CD4-positive, CD25-positive, alpha-beta regulatory T cell (primary cell): ENCODE data around the gene NRTN. TPM values are rescaled to one million over a fixed set of nuclear protein-coding genes. Genes with fewer than 3 reads are reported as not detected.
"Not testable (repeated sequence)": the region's sequence is repeated elsewhere in the genome, so short reads cannot be mapped to it uniquely, and the experiment has no call there.

Experiments used
- ATAC-seq, 2 donors: fragments of 150-1000 bp; cut with Tn5 transposase; one replicate each; pipeline ENCODE4 v1.10.0; 2021; ENCODE audit warnings: low read depth in 2 of 2, moderate number of reproducible peaks in 2 of 2, moderate library complexity in 1 of 2
- DNase-seq, 3 donors: peaks; one replicate each; pipeline versions ENCODE4 v3.0.0 to v3.0.0-alpha.2; 2012 to 2022; ENCODE audit warnings: mixed read lengths in 1 of 3
- H3K27ac ChIP-seq: one replicate; pipeline ENCODE4 v1.7.0; 2013; ENCODE audit warnings: mild to moderate bottlenecking, low read length; ENCODE audit not compliant: insufficient read depth, poor library complexity, severe bottlenecking
- H3K27me3 ChIP-seq: one replicate; pipeline ENCODE4 v1.7.0; 2013; ENCODE audit warnings: low read length; ENCODE audit not compliant: control insufficient read depth, insufficient read depth
- H3K36me3 ChIP-seq: one replicate; pipeline ENCODE4 v1.7.0; 2013; ENCODE audit warnings: mild to moderate bottlenecking, low read length, moderate library complexity; ENCODE audit not compliant: control insufficient read depth, insufficient read depth
- H3K4me1 ChIP-seq: 2 replicates; pipeline ENCODE4 v1.7.0; 2013; ENCODE audit warnings: mild to moderate bottlenecking, low read length; ENCODE audit not compliant: insufficient read depth, control insufficient read depth, poor library complexity, severe bottlenecking
- H3K4me3 ChIP-seq: one replicate; pipeline ENCODE4 v1.7.0; 2013; ENCODE audit warnings: low read depth, mild to moderate bottlenecking, low read length, moderate library complexity
- H3K9me3 ChIP-seq, 2 experiments: 1 replicate in 1 of 2; 2 replicates in 1 of 2; pipeline ENCODE4 v1.7.0; 2013; ENCODE audit warnings: low read length in 2 of 2, mild to moderate bottlenecking in 1 of 2, moderate library complexity in 1 of 2; ENCODE audit not compliant: control insufficient read depth in 2 of 2
- H3K27ac Mint-ChIP-seq, 3 donors: one replicate each; pipeline ENCODE4 v1.8.0; 2020 to 2022; ENCODE audit warnings: mild to moderate bottlenecking in 3 of 3, mixed read lengths in 3 of 3, moderate library complexity in 2 of 3
- H3K27me3 Mint-ChIP-seq: one replicate; pipeline ENCODE4 v1.8.0; 2022; ENCODE audit warnings: mild to moderate bottlenecking, mixed read lengths
- H3K36me3 Mint-ChIP-seq: one replicate; pipeline ENCODE4 v1.8.0; 2020; ENCODE audit warnings: mixed read lengths
- H3K4me1 Mint-ChIP-seq, 4 donors: one replicate each; pipeline ENCODE4 v1.8.0; 2020 to 2022; ENCODE audit warnings: mixed read lengths in 4 of 4, mild to moderate bottlenecking in 1 of 4
- H3K4me3 Mint-ChIP-seq, 4 donors: one replicate each; pipeline ENCODE4 v1.8.0; 2020 to 2022; ENCODE audit warnings: mild to moderate bottlenecking in 4 of 4, mixed read lengths in 4 of 4, moderate library complexity in 3 of 4
- H3K9me3 Mint-ChIP-seq, 7 donors: one replicate each; pipeline ENCODE4 v1.8.0; 2020 to 2022; ENCODE audit warnings: mixed read lengths in 7 of 7, mild to moderate bottlenecking in 3 of 7, moderate library complexity in 2 of 7
- polyA plus RNA-seq, 4 donors: library from polyadenylated mRNA; unstranded; fragments of 300-500 nt; fragmentation: Illumina TruSeq; gene quantifications; one replicate each; pipeline ENCODE4 v1.2.3, GENCODE V29; 2021
- total RNA-seq: library from RNA; stranded (reverse); gene quantifications from one replicate; pipeline ENCODE4 v1.2.3, GENCODE V29; 2022

Gene NRTN
- total and polyA plus RNA-seq, 5 donors from 2014 or later: 0.21 to 0.68 TPM; not detected in 3

GRCh38 chr19:5874496-5874895, 69.6 kb downstream of the NRTN start:
- DNase-seq, H3K27ac Mint-ChIP-seq, H3K36me3 Mint-ChIP-seq, H3K9me3 Mint-ChIP-seq, H3K4me1 ChIP-seq, H3K4me1 Mint-ChIP-seq, ATAC-seq, H3K27ac ChIP-seq, H3K4me3 Mint-ChIP-seq, H3K9me3 ChIP-seq, H3K27me3 Mint-ChIP-seq, H3K36me3 ChIP-seq, H3K4me3 ChIP-seq, H3K27me3 ChIP-seq: not testable (repeated sequence)

- no peaks in the 10 kb centered on the region for H3K4me1 ChIP-seq
- no peak for ATAC-seq
Measured at GRCh38 chr19:5877427-5877826, 72.6 kb downstream of the NRTN start.

GRCh38 chr19:5877882-5878281, 73.0 kb downstream of the NRTN start:
- H3K4me1 ChIP-seq: no peaks in the 10 kb centered on the region
- DNase-seq (no peak), ATAC-seq (no peak)
- Mint-ChIP-seq H3K27ac (no peak overlapping the region), H3K4me1 (no peaks in the 10 kb centered on the region), H3K9me3 (peaks cover 0 to 2% (median 0%) of the 10 kb centered on the region in 7 donors), H3K27me3 (peaks cover 5% of the 10 kb centered on the region), H3K4me3 (no peak overlapping the region), H3K36me3 (no peaks in the 10 kb centered on the region)
- no peak overlapping the region for H3K27ac ChIP-seq
- no peaks in the 10 kb centered on the region for H3K36me3 ChIP-seq
- H3K4me3 ChIP-seq: no peak overlapping the region
- H3K27me3 ChIP-seq: no peaks in the 10 kb centered on the region
- no peaks in the 10 kb centered on the region for H3K9me3 ChIP-seq

More at GRCh38 chr19:5877427-5877826, 72.6 kb downstream of the NRTN start:
- Mint-ChIP-seq H3K9me3 (peaks cover 0 to 2% (median 0%) of the 10 kb centered on the region in 7 donors), H3K27ac (no peak overlapping the region), H3K4me3 (no peak overlapping the region), H3K36me3 (no peaks in the 10 kb centered on the region), H3K27me3 (peaks cover 5% of the 10 kb centered on the region), H3K4me1 (no peaks in the 10 kb centered on the region)
- H3K27me3 ChIP-seq: no peaks in the 10 kb centered on the region
- no peaks in the 10 kb centered on the region for H3K9me3 ChIP-seq
- no peak overlapping the region for H3K4me3 ChIP-seq
- DNase-seq: no peak
- no peaks in the 10 kb centered on the region for H3K36me3 ChIP-seq
- H3K27ac ChIP-seq: no peak overlapping the region

Other genes with a start within 250 kb of the NRTN start
- 3.1 TPM for gene TINCR, start 237.1 kb upstream of the NRTN start, total RNA-seq
- not detected for gene TINCR, start 237.1 kb upstream of the NRTN start, polyA plus RNA-seq
- 271 TPM for gene SAFB2, start 182.3 kb upstream of the NRTN start, total RNA-seq
- gene SAFB2, start 182.3 kb upstream of the NRTN start, polyA plus RNA-seq: 10 to 100 TPM; 23.0 to 26.1 (median 23.3) TPM
- gene SAFB, start 182.0 kb upstream of the NRTN start, total RNA-seq: 204 TPM
- 10 to 100 TPM; 36.9 to 56.2 (median 45.9) TPM for gene SAFB, start 182.0 kb upstream of the NRTN start, polyA plus RNA-seq
- 21.2 TPM for gene MICOS13, start 124.6 kb upstream of the NRTN start, total RNA-seq
- gene MICOS13, start 124.6 kb upstream of the NRTN start, polyA plus RNA-seq: 100 to 1,000 TPM in 2 of 4 donors, 10 to 100 TPM in 2; 90.6 to 110 (median 100) TPM
- 2.4 TPM for gene HSD11B1L, start 124.0 kb upstream of the NRTN start, total RNA-seq
- gene HSD11B1L, start 124.0 kb upstream of the NRTN start, polyA plus RNA-seq: 1 to 10 TPM; 1.8 to 3.0 (median 2.3) TPM
- gene RPL36, start 114.8 kb upstream of the NRTN start, total RNA-seq: 984 TPM
- gene RPL36, start 114.8 kb upstream of the NRTN start, polyA plus RNA-seq: 1,000 to 10,000 TPM; 1,952 to 2,703 (median 2,229) TPM
- gene LONP1, start 84.9 kb upstream of the NRTN start, total RNA-seq: 67.6 TPM
- gene LONP1, start 84.9 kb upstream of the NRTN start, polyA plus RNA-seq: 10 to 100 TPM; 16.4 to 22.8 (median 20.3) TPM
- gene CATSPERD, start 84.4 kb upstream of the NRTN start, total RNA-seq: not detected
- gene CATSPERD, start 84.4 kb upstream of the NRTN start, polyA plus RNA-seq: under 1 TPM in 1 of 4 donors, not detected in 3; 0.17 TPM
- gene PRR22, start 20.3 kb upstream of the NRTN start, total RNA-seq: 3.5 TPM
- not detected for gene PRR22, start 20.3 kb upstream of the NRTN start, polyA plus RNA-seq
- 129 TPM for gene DUS3L, start 13.9 kb upstream of the NRTN start, total RNA-seq
- gene DUS3L, start 13.9 kb upstream of the NRTN start, polyA plus RNA-seq: 10 to 100 TPM; 25.4 to 38.3 (median 31.8) TPM
- not detected for gene FUT6, start 34.6 kb downstream of the NRTN start, total RNA-seq
- gene FUT6, start 34.6 kb downstream of the NRTN start, polyA plus RNA-seq: not detected
- not detected for gene FUT3, start 46.4 kb downstream of the NRTN start, total RNA-seq
- not detected for gene FUT3, start 46.4 kb downstream of the NRTN start, polyA plus RNA-seq
- 3.7 TPM for gene FUT5, start 65.5 kb downstream of the NRTN start, total RNA-seq
- under 1 TPM in 2 of 4 donors, not detected in 2; 0.11 to 0.14 TPM for gene FUT5, start 65.5 kb downstream of the NRTN start, polyA plus RNA-seq
- gene NDUFA11, start 98.7 kb downstream of the NRTN start, total RNA-seq: 120 TPM
- gene NDUFA11, start 98.7 kb downstream of the NRTN start, polyA plus RNA-seq: 100 to 1,000 TPM; 408 to 499 (median 465) TPM
- 25.0 TPM for gene VMAC, start 99.8 kb downstream of the NRTN start, total RNA-seq
- 1 to 10 TPM; 4.9 to 9.5 (median 7.5) TPM for gene VMAC, start 99.8 kb downstream of the NRTN start, polyA plus RNA-seq
- 38.8 TPM for gene CAPS, start 109.2 kb downstream of the NRTN start, total RNA-seq
- 1 to 10 TPM; 1.2 to 3.1 (median 2.8) TPM for gene CAPS, start 109.2 kb downstream of the NRTN start, polyA plus RNA-seq
- 106 TPM for gene RANBP3, start 173.1 kb downstream of the NRTN start, total RNA-seq
- gene RANBP3, start 173.1 kb downstream of the NRTN start, polyA plus RNA-seq: 10 to 100 TPM in 2 of 4 donors, 1 to 10 TPM in 2; 8.0 to 12.1 (median 10.0) TPM